Ectodermal cell (in vitro differentiated cells): ENCODE results near the gene GUCY1B1. TPM values are rescaled to one million over a fixed set of nuclear protein-coding genes. Genes with fewer than 3 reads are reported as not detected.

ENCODE experiments used
- H3K27ac ChIP-seq: 2 replicates; pipeline ENCODE4 v1.7.0; 2013; ENCODE audit warnings: mild to moderate bottlenecking, low read depth, low read length; ENCODE audit not compliant: insufficient read depth, poor library complexity, severe bottlenecking
- H3K27me3 ChIP-seq: 2 replicates; pipeline ENCODE4 v1.7.0; 2013; ENCODE audit warnings: mild to moderate bottlenecking, low read length; ENCODE audit not compliant: insufficient read depth, control insufficient read depth, poor library complexity, severe bottlenecking
- H3K36me3 ChIP-seq: one replicate; pipeline ENCODE4 v1.7.0; 2013; ENCODE audit warnings: low read length; ENCODE audit not compliant: control insufficient read depth, insufficient read depth
- H3K4me1 ChIP-seq: one replicate; pipeline ENCODE4 v1.7.0; 2013; ENCODE audit warnings: low read length; ENCODE audit not compliant: control insufficient read depth, insufficient read depth
- H3K4me3 ChIP-seq: 2 replicates; pipeline ENCODE4 v1.7.0; 2013; ENCODE audit warnings: low read depth, low read length, control low read depth; ENCODE audit not compliant: insufficient read depth
- H3K9me3 ChIP-seq: 2 replicates; pipeline ENCODE4 v1.7.0; 2013; ENCODE audit warnings: mild to moderate bottlenecking, low read length, moderate library complexity; ENCODE audit not compliant: control insufficient read depth
- WGBS, 2 experiments: methylation state at CpG; one replicate each; pipeline ENCODE4 v1.1.7; 2013; ENCODE audit warnings: missing lambda C conversion rate in 2 of 2; 5-methylcytosine and 5-hydroxymethylcytosine counted together
- polyA plus RNA-seq, 4 experiments: library from polyadenylated mRNA; stranded (reverse); fragments of 50-300 nt; gene quantifications; one replicate each; pipeline ENCODE4 v1.2.3, GENCODE V29; 2013

GUCY1B1 gene
- 7.2 TPM for polyA plus RNA-seq (2013, experiment 1 of 4)
- polyA plus RNA-seq (2013, experiment 2 of 4): 5.5 TPM
- polyA plus RNA-seq (2013, experiment 3 of 4): 5.6 TPM
- polyA plus RNA-seq (2013, experiment 4 of 4): 6.4 TPM

DNA sequence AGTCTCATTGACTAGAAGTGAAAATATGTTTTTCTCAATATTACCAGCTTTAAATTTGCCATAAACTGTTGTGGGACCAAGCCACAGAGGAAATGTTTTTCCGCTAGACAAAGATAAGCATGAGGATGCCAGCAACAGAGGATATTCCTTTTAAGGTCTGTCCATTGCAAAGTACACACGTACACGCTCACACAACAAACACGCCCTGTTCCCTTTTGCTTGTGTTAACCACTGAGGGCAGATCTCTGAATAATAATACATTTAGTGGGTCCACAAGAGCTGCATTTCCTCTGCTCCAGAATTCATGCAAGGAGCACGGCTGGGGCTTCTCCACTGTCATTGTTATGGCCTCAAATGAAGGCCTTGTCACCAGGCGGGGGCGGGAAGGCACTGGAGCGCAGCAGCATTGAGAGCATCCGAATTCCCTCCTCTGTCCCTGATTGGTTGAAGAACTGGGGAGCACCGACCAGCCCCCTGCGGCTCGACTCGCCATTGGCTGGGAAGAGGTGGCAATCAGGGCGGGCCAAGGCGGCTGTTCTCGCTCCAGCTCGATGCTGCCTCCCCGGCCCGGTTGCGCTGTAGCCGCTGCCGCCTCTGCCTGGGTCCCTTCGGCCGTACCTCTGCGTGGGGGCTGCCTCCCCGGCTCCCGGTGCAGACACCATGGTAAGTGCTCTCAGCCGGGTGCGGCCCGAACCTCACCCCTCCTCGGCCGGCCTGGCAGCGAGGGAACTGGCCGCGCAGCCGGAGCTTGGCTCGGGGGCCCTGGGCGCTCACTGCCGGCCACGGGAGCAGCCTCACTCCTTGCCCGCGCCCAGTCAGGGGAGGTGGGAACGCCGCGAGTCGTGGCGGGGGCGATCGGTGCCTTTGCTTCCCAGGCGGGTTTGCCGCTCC, at the start of gene GUCY1B1:
GUCY1B1 (plus strand) TSS at position 541 of the 891 bp plus-strand sequence; CDS start at position 661, 120 bp downstream.
- peaks cover 5% of the 10 kb centered on the region for H3K4me1 ChIP-seq
- peak within 1 kb of the TSS; percentile 38 for H3K4me3 ChIP-seq
- H3K27ac ChIP-seq: no peak within 1 kb of the TSS
- no peaks in the 10 kb centered on the region for H3K9me3 ChIP-seq
- peaks cover 39% of the 10 kb centered on the region for H3K27me3 ChIP-seq
- no peaks in the 10 kb centered on the region for H3K36me3 ChIP-seq
- WGBS, 2 experiments: 10% methylated on average over 51 of the region's 51 CpGs

- Histone ChIP-seq H3K4me1 (peaks cover 6% of the 10 kb centered on the region), H3K9me3 (no peaks in the 10 kb centered on the region), H3K27me3 (no peaks in the 10 kb centered on the region), H3K4me3 (no peak overlapping the region), H3K27ac (no peak overlapping the region), H3K36me3 (no peaks in the 10 kb centered on the region)
- WGBS, 2 experiments: 68 to 74% methylated on average over 4 of the region's 4 CpGs
Measured at GRCh38 chr4:155709918-155710317, 48.9 kb upstream of the GUCY1B1 start.

DNA sequence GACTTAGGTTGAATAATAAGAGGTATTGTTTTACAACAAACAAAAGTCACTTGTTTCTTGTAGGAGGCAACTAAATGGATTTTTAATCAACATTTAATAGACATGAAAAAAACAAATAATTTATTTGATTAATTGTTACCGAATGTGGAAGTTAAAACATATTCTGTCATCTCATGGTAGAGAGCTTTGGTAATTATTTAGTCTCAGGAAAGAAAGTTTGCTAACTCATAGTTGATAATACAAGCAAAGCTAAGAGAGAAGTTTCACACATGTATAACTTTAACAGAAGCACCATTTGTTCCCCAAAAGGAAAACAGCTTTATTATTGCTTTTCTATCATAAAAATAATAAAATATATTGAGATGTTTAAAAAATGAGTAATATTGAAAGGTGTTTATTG, 47.3 kb upstream of the GUCY1B1 start:
- Histone ChIP-seq H3K36me3 (no peaks in the 10 kb centered on the region), H3K9me3 (no peaks in the 10 kb centered on the region), H3K27ac (no peak overlapping the region), H3K27me3 (no peaks in the 10 kb centered on the region), H3K4me3 (no peak overlapping the region), H3K4me1 (no peaks in the 10 kb centered on the region)
- WGBS, 2 experiments: 100% methylated on average over 1 of the region's 1 CpG; no CpG with 5 or more reads in 1 of the 2 experiments

DNA sequence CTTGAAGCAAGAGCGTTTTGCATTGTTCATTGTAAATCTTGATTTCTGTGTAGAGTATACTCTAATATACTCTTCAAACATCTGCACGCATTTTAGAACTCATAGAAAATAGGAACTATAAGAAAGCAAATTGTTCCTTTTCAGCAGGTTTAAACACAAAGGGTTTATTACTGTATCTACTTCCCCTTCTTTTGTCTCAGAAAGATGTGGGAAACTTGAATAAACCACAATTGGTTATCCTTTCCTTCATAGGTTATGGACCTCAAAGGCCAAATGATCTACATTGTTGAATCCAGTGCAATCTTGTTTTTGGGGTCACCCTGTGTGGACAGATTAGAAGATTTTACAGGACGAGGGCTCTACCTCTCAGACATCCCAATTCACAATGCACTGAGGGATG, 46.0 kb upstream of the GUCY1B1 start:
- Histone ChIP-seq H3K4me1 (no peaks in the 10 kb centered on the region), H3K36me3 (no peaks in the 10 kb centered on the region), H3K27ac (no peak overlapping the region), H3K4me3 (no peak overlapping the region), H3K9me3 (no peaks in the 10 kb centered on the region), H3K27me3 (no peaks in the 10 kb centered on the region)
- 100% methylated on average over 2 to 3 of the region's 3 CpGs for WGBS, 2 experiments

GRCh38 chr4:155713911-155714310, 44.9 kb upstream of the GUCY1B1 start:
- no peaks in the 10 kb centered on the region for H3K36me3 ChIP-seq
- 78 to 90% methylated on average over 1 of the region's 1 CpG for WGBS, 2 experiments
- H3K9me3 ChIP-seq: no peaks in the 10 kb centered on the region

GRCh38 chr4:155722336-155722735, 36.5 kb upstream of the GUCY1B1 start:
- Histone ChIP-seq H3K27ac (no peak overlapping the region), H3K27me3 (no peaks in the 10 kb centered on the region), H3K4me3 (no peak overlapping the region), H3K4me1 (no peaks in the 10 kb centered on the region), H3K36me3 (no peaks in the 10 kb centered on the region), H3K9me3 (no peaks in the 10 kb centered on the region)
- WGBS, 2 experiments: 74 to 85% methylated on average over 1 of the region's 1 CpG

More at GRCh38 chr4:155713911-155714310, 44.9 kb upstream of the GUCY1B1 start:
- Histone ChIP-seq H3K4me1 (no peaks in the 10 kb centered on the region), H3K4me3 (no peak overlapping the region), H3K27ac (no peak overlapping the region), H3K27me3 (no peaks in the 10 kb centered on the region)

DNA sequence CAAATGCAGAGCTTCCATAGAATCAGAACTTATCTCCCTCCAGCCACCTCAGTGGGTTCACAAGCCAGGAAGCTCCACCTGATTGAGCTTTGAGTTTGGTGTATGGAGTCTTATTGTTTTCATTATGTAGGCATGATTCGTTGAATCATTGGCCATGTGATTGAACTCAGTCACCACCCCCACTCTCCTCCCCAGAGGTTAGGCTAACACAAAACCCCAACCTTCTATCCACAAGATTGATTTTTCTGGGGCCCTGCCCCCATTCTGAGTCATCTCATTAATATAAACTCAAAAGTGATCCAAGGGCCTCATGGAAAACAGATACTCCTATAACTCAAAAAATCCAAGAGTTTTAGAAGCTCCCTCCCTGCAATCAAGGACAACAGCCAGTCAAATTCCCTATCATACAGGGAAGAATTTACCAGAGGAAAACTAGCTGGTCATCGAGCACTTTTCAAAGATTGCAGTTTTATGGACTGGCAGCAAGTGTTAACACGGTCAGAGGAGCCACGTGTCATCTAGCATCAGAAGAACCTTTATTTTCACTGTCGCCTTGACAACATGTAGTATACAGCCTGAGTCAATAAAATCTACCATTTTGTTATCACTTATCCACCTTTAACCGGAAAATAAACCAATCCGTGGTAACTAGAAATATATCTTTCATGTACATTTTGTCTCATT, 35.9 kb upstream of the GUCY1B1 start:
- H3K27ac ChIP-seq: no peak overlapping the region
- no peaks in the 10 kb centered on the region for H3K36me3 ChIP-seq
- no peaks in the 10 kb centered on the region for H3K4me1 ChIP-seq
- no peak overlapping the region for H3K4me3 ChIP-seq
- no peaks in the 10 kb centered on the region for H3K9me3 ChIP-seq
- 89 to 92% methylated on average over 6 to 7 of the region's 7 CpGs for WGBS, 2 experiments
- H3K27me3 ChIP-seq: no peaks in the 10 kb centered on the region

DNA sequence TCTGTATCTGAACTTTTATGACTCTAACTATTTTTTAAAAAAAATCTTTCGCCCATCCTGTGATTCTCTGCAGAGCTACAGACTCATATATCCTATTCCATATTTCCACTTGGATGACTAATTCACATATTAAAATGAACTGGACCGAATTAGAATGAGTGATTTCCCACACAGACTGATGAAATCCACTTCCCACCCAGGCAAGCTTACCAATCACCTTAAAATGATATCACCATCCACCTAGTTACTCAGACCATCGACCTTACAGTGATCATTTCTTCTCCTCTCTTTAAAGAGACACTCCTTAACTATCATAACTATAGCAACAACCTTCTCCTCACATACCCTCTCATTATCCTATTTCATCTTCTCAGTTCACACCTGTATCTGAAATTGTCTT, 34.1 kb upstream of the GUCY1B1 start:
- WGBS, 2 experiments: 60 to 62% methylated on average over 3 of the region's 3 CpGs
- Histone ChIP-seq H3K27ac (no peak overlapping the region), H3K27me3 (no peaks in the 10 kb centered on the region), H3K36me3 (no peaks in the 10 kb centered on the region), H3K4me1 (no peaks in the 10 kb centered on the region), H3K4me3 (no peak overlapping the region), H3K9me3 (no peaks in the 10 kb centered on the region)

DNA sequence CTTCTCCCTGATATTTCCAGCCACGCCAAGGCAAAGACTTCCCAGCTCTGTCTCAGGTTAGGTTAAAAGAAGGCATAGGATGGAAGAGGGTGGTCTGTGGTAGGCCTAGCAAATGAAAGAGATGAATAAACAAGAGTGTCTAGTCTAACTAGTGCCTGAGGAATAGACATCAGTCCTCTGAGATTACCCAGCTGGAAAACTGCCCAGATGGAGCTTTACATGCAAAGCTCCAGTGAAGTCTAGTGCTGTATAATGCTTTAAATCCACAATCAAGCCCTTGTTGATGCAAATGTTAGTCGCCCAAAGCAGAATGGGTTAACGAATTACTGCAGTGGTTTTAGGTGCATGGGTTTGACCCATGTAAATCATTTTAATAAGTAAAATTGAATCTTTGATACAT, 24.8 kb upstream of the GUCY1B1 start:
- Histone ChIP-seq H3K4me3 (no peak overlapping the region), H3K36me3 (no peaks in the 10 kb centered on the region), H3K27ac (no peak overlapping the region), H3K27me3 (no peaks in the 10 kb centered on the region), H3K4me1 (no peaks in the 10 kb centered on the region), H3K9me3 (no peaks in the 10 kb centered on the region)
- 90 to 100% methylated on average over 3 of the region's 3 CpGs for WGBS, 2 experiments

- Histone ChIP-seq H3K36me3 (no peaks in the 10 kb centered on the region), H3K4me3 (no peak overlapping the region), H3K9me3 (no peaks in the 10 kb centered on the region), H3K27me3 (no peaks in the 10 kb centered on the region), H3K4me1 (no peaks in the 10 kb centered on the region), H3K27ac (no peak overlapping the region)
- WGBS, 2 experiments: 78% methylated on average over 1 of the region's 1 CpG; no CpG with 5 or more reads in 1 of the 2 experiments
Measured at GRCh38 chr4:155734951-155735350, 23.9 kb upstream of the GUCY1B1 start.
